ENCODE data around the gene DSN1. TPM values are rescaled to one million over a fixed set of nuclear protein-coding genes. Genes with fewer than 3 reads are reported as not detected.

DSN1 gene
- total and polyA plus RNA-seq, 9 of the 15 experiments (the other 6 are each of a cell fraction or from before 2014, with no cell fraction given) = 23.3 to 45.3 (median 31.1) TPM

GRCh38 chr20:36819659-36820058 lies 46.1 kb upstream of the DSN1 start:
- Histone ChIP-seq H2AFZ (ENCODE audit: low read depth, low read length) (no peak overlapping the region), H3K4me2 (ENCODE audit: insufficient read depth, low read length) (no peak overlapping the region), H3K27me3 (ENCODE audit: control insufficient read depth in 2 of 2, insufficient read depth in 2 of 2, low read length in 2 of 2) (no peaks in the 10 kb centered on the region), H3K36me3 (ENCODE audit: control insufficient read depth, insufficient read depth, low read length) (peaks cover 71% of the 10 kb centered on the region; the same call in 2 of the 3 replicates), H3K27ac (ENCODE audit: extremely low read depth, low read depth, low read length) (no peak overlapping the region), H3K4me1 (replicated peaks in 1 of 2; ENCODE audit: control insufficient read depth in 2 of 2, insufficient read depth in 2 of 2, low read length in 2 of 2) (peaks cover 8 to 17% of the 10 kb centered on the region in 2 experiments; a peak in 4 of 5 replicates), H3K4me3 (no peak overlapping the region), H3K9ac (ENCODE audit: insufficient read depth in 1 of 2, low read depth in 2 of 2, low read length in 2 of 2) (peak overlapping the region in 1 of 2 experiments; percentile 85; a peak in 2 of 4 replicates), H3K9me1 (ENCODE audit: control insufficient read depth, insufficient read depth, low read length) (no peaks in the 10 kb centered on the region), H4K20me1 (replicated peaks; ENCODE audit: control insufficient read depth, insufficient read depth, low read length) (no peaks in the 10 kb centered on the region), H3K9me3 (replicated peaks; ENCODE audit: control insufficient read depth, insufficient read depth, low read depth, low read length) (no peaks in the 10 kb centered on the region), H3K79me2 (ENCODE audit: control insufficient read depth, insufficient read depth, low read length) (no peaks in the 10 kb centered on the region)
- CTCF ChIA-PET (ENCODE audit: low intra/inter-chr PET ratio) = no interaction called here
- POLR2A ChIA-PET = interaction anchor here (0.6 to 1.0 kb wide), 2 partner anchors 11 to 68 kb away, joined by 3 read pairs; no protein-coding TSS in a partner anchor
- intact Hi-C loops (cut with micrococcal nuclease) (no loop called here), in situ Hi-C loops (cut with MboI) (no loop called here)
- 58% methylated on average over 5 of the region's 5 CpGs for WGBS (ENCODE audit: insufficient coverage, low coverage, missing lambda C conversion rate)
- BruUV-seq (replicated peaks) = no TSS peak
- ATAC-seq (no peak), DNase-seq (ENCODE audit: extremely low read depth in 1 of 4, low spot score in 3 of 4) (no peak), FAIRE-seq (no peak)
- no peak for TF ChIP-seq MBD2 (IDR thresholded peaks at IDR 0.05; ENCODE audit: borderline replicate concordance, low read depth)
- no peak for TF ChIP-seq ZNF644 (tag; IDR thresholded peaks at IDR 0.05; ENCODE audit: low read depth)
- no peak for TF ChIP-seq TRIM28 (IDR thresholded peaks at IDR 0.05)
- no peak for TF ChIP-seq STAT5B (CRISPR knock-in tag; IDR thresholded peaks at IDR 0.05)
- TF ChIP-seq NCOA4 (IDR thresholded peaks at IDR 0.05; ENCODE audit: partially characterized antibody) = no peak
- no peak for TF ChIP-seq DIDO1 (tag; IDR thresholded peaks at IDR 0.05; ENCODE audit: low read depth)
- TF ChIP-seq SMARCA4 (IDR thresholded peaks at IDR 0.05) = no peak
- no peak for TF ChIP-seq SAFB2 (IDR thresholded peaks at IDR 0.05; ENCODE audit: borderline replicate concordance, low read depth, low read length, severe bottlenecking)
- TF ChIP-seq PTBP1 (IDR thresholded peaks at IDR 0.05; ENCODE audit: low read depth, low read length) = no peak
- TF ChIP-seq, protein P1, sequence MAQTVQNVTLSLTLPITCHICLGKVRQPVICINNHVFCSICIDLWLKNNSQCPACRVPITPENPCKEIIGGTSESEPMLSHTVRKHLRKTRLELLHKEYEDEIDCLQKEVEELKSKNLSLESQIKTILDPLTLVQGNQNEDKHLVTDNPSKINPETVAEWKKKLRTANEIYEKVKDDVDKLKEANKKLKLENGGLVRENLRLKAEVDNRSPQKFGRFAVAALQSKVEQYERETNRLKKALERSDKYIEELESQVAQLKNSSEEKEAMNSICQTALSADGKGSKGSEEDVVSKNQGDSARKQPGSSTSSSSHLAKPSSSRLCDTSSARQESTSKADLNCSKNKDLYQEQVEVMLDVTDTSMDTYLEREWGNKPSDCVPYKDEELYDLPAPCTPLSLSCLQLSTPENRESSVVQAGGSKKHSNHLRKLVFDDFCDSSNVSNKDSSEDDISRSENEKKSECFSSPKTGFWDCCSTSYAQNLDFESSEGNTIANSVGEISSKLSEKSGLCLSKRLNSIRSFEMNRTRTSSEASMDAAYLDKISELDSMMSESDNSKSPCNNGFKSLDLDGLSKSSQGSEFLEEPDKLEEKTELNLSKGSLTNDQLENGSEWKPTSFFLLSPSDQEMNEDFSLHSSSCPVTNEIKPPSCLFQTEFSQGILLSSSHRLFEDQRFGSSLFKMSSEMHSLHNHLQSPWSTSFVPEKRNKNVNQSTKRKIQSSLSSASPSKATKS (CRISPR knock-in tag; IDR thresholded peaks at IDR 0.05) = no peak
- TF ChIP-seq GTF2B (IDR thresholded peaks at IDR 0.05; ENCODE audit: extremely low read depth, insufficient read length) = no peak
- no peak for TF ChIP-seq SP1 (CRISPR knock-in tag; IDR thresholded peaks at IDR 0.05)

Measured in K562 (cell line).